Measurements from ENCODE around the gene CELA3A. TPM values are rescaled to one million over a fixed set of nuclear protein-coding genes. Genes with fewer than 3 reads are reported as not detected.

CELA3A gene
- total RNA-seq: not detected
- polyA plus RNA-seq: not detected

GRCh38 chr1:22001409-22001808 is at the start of gene CELA3A:
Gene CELA3A, plus strand, starts transcription at chr1:22001657. Its CDS starts 18 bp downstream, at chr1:22001675.
- Histone ChIP-seq H3K4me3 (ENCODE audit: low read depth, low read length) (no peak within 1 kb of the TSS), H3K27me3 (ENCODE audit: control insufficient read depth, insufficient read depth, low read length) (no peaks in the 10 kb centered on the region), H3K9me3 (ENCODE audit: control insufficient read depth in 2 of 2, low read length in 2 of 2) (no peaks in the 10 kb centered on the region), H3K27ac (ENCODE audit: insufficient read depth, low read length, poor library complexity, severe bottlenecking) (no peak within 1 kb of the TSS), H3K36me3 (ENCODE audit: control insufficient read depth, insufficient read depth, low read length) (no peaks in the 10 kb centered on the region), H3K4me1 (ENCODE audit: control insufficient read depth, insufficient read depth, low read length, poor library complexity, severe bottlenecking) (no peaks in the 10 kb centered on the region)
- H3K36me3 Mint-ChIP-seq: no peaks in the 10 kb centered on the region
- no peaks in the 10 kb centered on the region for H3K4me1 Mint-ChIP-seq
- H3K27me3 Mint-ChIP-seq: peaks cover 13% of the 10 kb centered on the region
- no peaks in the 10 kb centered on the region for H3K9me3 Mint-ChIP-seq
- H3K27ac Mint-ChIP-seq: peak within 1 kb of the TSS in 1 of 3 donors; percentile 80
- H3K4me3 Mint-ChIP-seq: no peak within 1 kb of the TSS
- DNase-seq (no peak), ATAC-seq (ENCODE audit: low read depth in 2 of 2) (no peak)

GRCh38 chr1:21952786-21953520 is 48.5 kb upstream of the CELA3A start:
- Histone ChIP-seq H3K4me3 (ENCODE audit: low read depth, low read length) (no peak overlapping the region), H3K36me3 (ENCODE audit: control insufficient read depth, insufficient read depth, low read length) (no peaks in the 10 kb centered on the region), H3K4me1 (ENCODE audit: control insufficient read depth, insufficient read depth, low read length, poor library complexity, severe bottlenecking) (peaks cover 27% of the 10 kb centered on the region), H3K9me3 (ENCODE audit: control insufficient read depth in 2 of 2, low read length in 2 of 2) (no peaks in the 10 kb centered on the region), H3K27me3 (ENCODE audit: control insufficient read depth, insufficient read depth, low read length) (no peaks in the 10 kb centered on the region), H3K27ac (ENCODE audit: insufficient read depth, low read length, poor library complexity, severe bottlenecking) (no peak overlapping the region)
- peaks cover 0 to 2% (median 0%) of the 10 kb centered on the region in 7 donors for H3K9me3 Mint-ChIP-seq
- peaks cover 3% of the 10 kb centered on the region for H3K36me3 Mint-ChIP-seq
- peak overlapping the region; percentile 48 to 82 (median 76) for H3K27ac Mint-ChIP-seq
- H3K4me3 Mint-ChIP-seq: no peak overlapping the region
- ATAC-seq (ENCODE audit: low read depth in 2 of 2) (no peak), DNase-seq (no peak)
- H3K27me3 Mint-ChIP-seq: peaks cover 4% of the 10 kb centered on the region
- peaks cover 0 to 30% (median 15%) of the 10 kb centered on the region in 4 donors for H3K4me1 Mint-ChIP-seq

GRCh38 chr1:21955058-21955457 is 46.4 kb upstream of the CELA3A start:
- Mint-ChIP-seq H3K9me3 (peaks cover 0 to 2% (median 0%) of the 10 kb centered on the region in 7 donors), H3K27ac (peak overlapping the region in 1 of 3 donors; percentile 74), H3K4me1 (peaks cover 0 to 43% (median 21%) of the 10 kb centered on the region in 4 donors), H3K36me3 (peaks cover 3% of the 10 kb centered on the region), H3K4me3 (no peak overlapping the region), H3K27me3 (peaks cover 4% of the 10 kb centered on the region)
- DNase-seq: no peak
- Histone ChIP-seq H3K9me3 (ENCODE audit: control insufficient read depth in 2 of 2, low read length in 2 of 2) (no peaks in the 10 kb centered on the region), H3K36me3 (ENCODE audit: control insufficient read depth, insufficient read depth, low read length) (no peaks in the 10 kb centered on the region), H3K27ac (ENCODE audit: insufficient read depth, low read length, poor library complexity, severe bottlenecking) (no peak overlapping the region), H3K27me3 (ENCODE audit: control insufficient read depth, insufficient read depth, low read length) (no peaks in the 10 kb centered on the region), H3K4me3 (ENCODE audit: low read depth, low read length) (no peak overlapping the region), H3K4me1 (ENCODE audit: control insufficient read depth, insufficient read depth, low read length, poor library complexity, severe bottlenecking) (peaks cover 34% of the 10 kb centered on the region)
- ATAC-seq (ENCODE audit: low read depth in 2 of 2): no peak

GRCh38 chr1:21955501-21956281 is 45.8 kb upstream of the CELA3A start:
- Histone ChIP-seq H3K27me3 (ENCODE audit: control insufficient read depth, insufficient read depth, low read length) (no peaks in the 10 kb centered on the region), H3K4me3 (ENCODE audit: low read depth, low read length) (peak overlapping the region; percentile 21), H3K36me3 (ENCODE audit: control insufficient read depth, insufficient read depth, low read length) (no peaks in the 10 kb centered on the region), H3K9me3 (ENCODE audit: control insufficient read depth in 2 of 2, low read length in 2 of 2) (no peaks in the 10 kb centered on the region), H3K4me1 (ENCODE audit: control insufficient read depth, insufficient read depth, low read length, poor library complexity, severe bottlenecking) (peaks cover 34% of the 10 kb centered on the region), H3K27ac (ENCODE audit: insufficient read depth, low read length, poor library complexity, severe bottlenecking) (peak overlapping the region; percentile 78)
- peak overlapping the region in 2 of 4 donors; percentile 78 to 86 for H3K4me3 Mint-ChIP-seq
- ATAC-seq (ENCODE audit: low read depth in 2 of 2) (no peak), DNase-seq (peak in 1 of 3 donors; percentile 72)
- H3K27ac Mint-ChIP-seq: peak overlapping the region; percentile 66 to 96 (median 96)
- peaks cover 0 to 2% (median 0%) of the 10 kb centered on the region in 7 donors for H3K9me3 Mint-ChIP-seq
- H3K27me3 Mint-ChIP-seq: peaks cover 4% of the 10 kb centered on the region
- H3K36me3 Mint-ChIP-seq: peaks cover 3% of the 10 kb centered on the region
- peaks cover 0 to 43% (median 21%) of the 10 kb centered on the region in 4 donors for H3K4me1 Mint-ChIP-seq

- Mint-ChIP-seq H3K36me3 (peaks cover 3% of the 10 kb centered on the region), H3K9me3 (no peaks in the 10 kb centered on the region), H3K4me3 (peak overlapping the region; percentile 60 to 86 (median 76)), H3K27ac (peak overlapping the region; percentile 91 to 96 (median 96)), H3K27me3 (peaks cover 4% of the 10 kb centered on the region), H3K4me1 (peaks cover 0 to 43% (median 21%) of the 10 kb centered on the region in 4 donors)
- DNase-seq (peak; percentile 49 to 85 (median 69)), ATAC-seq (ENCODE audit: low read depth in 2 of 2) (peak; percentile 82 to 92)
- Histone ChIP-seq H3K27ac (ENCODE audit: insufficient read depth, low read length, poor library complexity, severe bottlenecking) (peak overlapping the region; percentile 78), H3K36me3 (ENCODE audit: control insufficient read depth, insufficient read depth, low read length) (no peaks in the 10 kb centered on the region), H3K27me3 (ENCODE audit: control insufficient read depth, insufficient read depth, low read length) (no peaks in the 10 kb centered on the region), H3K4me3 (ENCODE audit: low read depth, low read length) (peak overlapping the region; percentile 51), H3K9me3 (ENCODE audit: control insufficient read depth in 2 of 2, low read length in 2 of 2) (no peaks in the 10 kb centered on the region), H3K4me1 (ENCODE audit: control insufficient read depth, insufficient read depth, low read length, poor library complexity, severe bottlenecking) (peaks cover 34% of the 10 kb centered on the region)
Measured at GRCh38 chr1:21956720-21957552, 44.5 kb upstream of the CELA3A start.

- Mint-ChIP-seq H3K4me1 (peaks cover 0 to 37% (median 25%) of the 10 kb centered on the region in 4 donors), H3K27ac (peak overlapping the region in 1 of 3 donors; percentile 42), H3K9me3 (no peaks in the 10 kb centered on the region), H3K4me3 (no peak overlapping the region), H3K36me3 (no peaks in the 10 kb centered on the region), H3K27me3 (peaks cover 4% of the 10 kb centered on the region)
- Histone ChIP-seq H3K36me3 (ENCODE audit: control insufficient read depth, insufficient read depth, low read length) (no peaks in the 10 kb centered on the region), H3K9me3 (ENCODE audit: control insufficient read depth in 2 of 2, low read length in 2 of 2) (no peaks in the 10 kb centered on the region), H3K4me1 (ENCODE audit: control insufficient read depth, insufficient read depth, low read length, poor library complexity, severe bottlenecking) (peaks cover 27% of the 10 kb centered on the region), H3K27me3 (ENCODE audit: control insufficient read depth, insufficient read depth, low read length) (no peaks in the 10 kb centered on the region), H3K27ac (ENCODE audit: insufficient read depth, low read length, poor library complexity, severe bottlenecking) (no peak overlapping the region), H3K4me3 (ENCODE audit: low read depth, low read length) (no peak overlapping the region)
- ATAC-seq (ENCODE audit: low read depth in 2 of 2): no peak
- no peak for DNase-seq
Measured at GRCh38 chr1:21961337-21961736, 40.1 kb upstream of the CELA3A start.

- Mint-ChIP-seq H3K27ac (no peak overlapping the region), H3K4me1 (peaks cover 0 to 33% (median 21%) of the 10 kb centered on the region in 4 donors), H3K4me3 (no peak overlapping the region), H3K27me3 (peaks cover 4% of the 10 kb centered on the region), H3K36me3 (no peaks in the 10 kb centered on the region), H3K9me3 (no peaks in the 10 kb centered on the region)
- DNase-seq: no peak
- Histone ChIP-seq H3K27me3 (ENCODE audit: control insufficient read depth, insufficient read depth, low read length) (no peaks in the 10 kb centered on the region), H3K36me3 (ENCODE audit: control insufficient read depth, insufficient read depth, low read length) (no peaks in the 10 kb centered on the region), H3K27ac (ENCODE audit: insufficient read depth, low read length, poor library complexity, severe bottlenecking) (no peak overlapping the region), H3K9me3 (ENCODE audit: control insufficient read depth in 2 of 2, low read length in 2 of 2) (no peaks in the 10 kb centered on the region), H3K4me3 (ENCODE audit: low read depth, low read length) (no peak overlapping the region), H3K4me1 (ENCODE audit: control insufficient read depth, insufficient read depth, low read length, poor library complexity, severe bottlenecking) (peaks cover 23% of the 10 kb centered on the region)
- ATAC-seq (ENCODE audit: low read depth in 2 of 2): no peak
Measured at GRCh38 chr1:21961799-21962198, 39.7 kb upstream of the CELA3A start.

Measured in CD4-positive, CD25-positive, alpha-beta regulatory T cell (primary cell).